C1 segment of cervical spinal cord (tissue), 14 donors: ENCODE results near the gene BAG5.

Source experiments
- DNase-seq, 14 donors: peaks; one replicate each; lab custom pipeline; 2025; lab: John Stamatoyannopoulos, UW

The BAG5 gene

DNA sequence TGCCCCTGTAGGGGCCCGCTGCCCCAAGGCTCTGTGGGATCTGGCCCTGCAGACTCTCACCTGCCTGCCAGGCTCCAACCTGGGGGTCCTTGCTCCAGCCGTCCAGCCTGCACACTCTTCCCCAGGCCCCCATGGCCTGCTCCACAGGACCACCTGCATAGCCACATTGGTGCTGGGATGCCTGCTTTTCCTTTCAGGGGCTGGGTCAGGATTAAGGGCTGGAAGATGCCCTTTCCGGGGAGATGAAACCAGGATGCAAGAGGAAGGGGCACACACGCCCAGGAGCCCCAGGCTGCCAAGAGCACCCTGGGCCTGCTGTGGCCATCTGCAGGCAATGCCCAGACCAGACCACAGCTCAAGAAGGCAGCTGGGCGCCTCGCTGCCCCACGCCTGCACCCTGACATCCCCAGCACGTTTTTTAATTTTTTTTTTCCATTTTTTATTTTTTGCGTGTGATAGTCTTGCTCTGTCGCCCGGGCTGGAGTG is 15.0 kb downstream of the BAG5 start:
- DNase-seq = no peak

DNA sequence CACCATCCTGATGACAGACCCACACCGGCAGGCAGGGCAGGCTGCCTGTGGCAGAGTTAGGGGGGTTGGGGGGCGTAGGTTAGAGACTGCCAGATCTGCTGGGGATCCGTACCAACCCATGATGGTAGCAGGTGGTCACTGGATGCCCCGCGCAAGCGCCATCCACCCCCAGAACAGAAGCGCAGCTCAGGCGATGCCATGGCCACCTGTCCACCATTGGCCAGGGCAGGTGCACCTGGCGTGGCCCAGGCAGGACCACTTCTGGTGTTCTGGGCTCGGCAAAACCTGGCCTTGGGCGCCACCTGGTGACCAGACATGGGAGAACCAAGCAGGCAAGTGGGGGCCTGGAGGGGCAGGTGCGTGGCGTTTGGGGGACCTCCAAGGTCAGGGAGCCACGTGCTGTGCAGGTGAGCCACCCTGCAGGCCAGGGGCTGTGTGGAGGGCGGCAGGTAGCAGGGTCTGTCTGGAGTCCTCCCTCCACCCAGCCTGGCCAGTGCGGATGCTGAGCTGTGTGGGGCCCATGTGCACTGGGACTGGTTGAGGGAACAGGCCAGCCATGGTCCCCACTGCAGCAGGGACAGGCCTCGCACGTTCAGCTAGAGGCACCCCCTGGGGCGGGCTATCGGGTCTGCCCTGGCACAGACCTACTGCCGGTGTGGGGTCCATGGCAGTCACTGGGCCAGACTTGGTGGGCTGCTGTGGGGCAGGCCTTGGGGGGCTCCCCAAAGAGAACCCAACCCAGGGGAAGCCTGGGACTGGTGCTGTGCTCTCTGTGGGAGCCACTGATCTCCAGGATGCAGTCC is 15.6 kb downstream of the BAG5 start:
- DNase-seq = peak in 12 of 14 donors; percentile 49 to 92 (median 70)

DNA sequence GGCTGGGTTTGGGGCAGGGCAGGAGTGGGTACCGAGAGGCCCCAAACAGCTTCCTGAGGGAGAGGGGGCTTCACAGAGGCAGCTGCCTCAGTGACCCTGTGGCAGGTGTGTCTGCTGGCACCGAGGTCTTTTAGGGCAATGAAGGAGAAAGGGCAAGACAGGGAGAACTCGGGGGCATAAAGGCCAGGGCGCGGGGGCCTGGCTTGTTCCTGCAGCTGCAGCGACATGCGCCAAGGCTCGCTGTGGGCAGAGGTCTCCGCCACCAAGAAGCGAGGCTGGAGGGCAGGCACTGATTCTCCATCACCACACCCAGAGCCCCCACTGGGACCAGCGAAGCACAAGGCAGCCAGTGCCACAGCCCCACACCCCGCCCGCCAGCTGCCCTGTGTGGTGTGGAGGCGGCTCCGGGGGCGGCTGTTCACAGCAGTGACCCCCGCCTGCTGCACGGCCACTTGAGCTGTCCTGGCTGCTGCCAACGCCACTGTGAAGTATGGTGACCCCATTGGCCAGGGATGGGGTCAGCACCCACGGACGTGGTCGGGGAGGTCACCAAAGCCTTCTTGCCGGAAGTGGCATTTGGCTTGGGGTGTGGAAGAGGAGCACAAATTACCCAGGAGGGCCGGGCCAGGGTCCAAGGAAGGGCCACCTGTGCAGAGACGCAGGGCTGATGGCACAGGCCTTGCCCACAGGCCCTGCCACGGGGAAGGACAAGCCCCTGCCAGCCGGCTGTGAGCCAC is 16.4 kb downstream of the BAG5 start:
- no peak for DNase-seq

DNA sequence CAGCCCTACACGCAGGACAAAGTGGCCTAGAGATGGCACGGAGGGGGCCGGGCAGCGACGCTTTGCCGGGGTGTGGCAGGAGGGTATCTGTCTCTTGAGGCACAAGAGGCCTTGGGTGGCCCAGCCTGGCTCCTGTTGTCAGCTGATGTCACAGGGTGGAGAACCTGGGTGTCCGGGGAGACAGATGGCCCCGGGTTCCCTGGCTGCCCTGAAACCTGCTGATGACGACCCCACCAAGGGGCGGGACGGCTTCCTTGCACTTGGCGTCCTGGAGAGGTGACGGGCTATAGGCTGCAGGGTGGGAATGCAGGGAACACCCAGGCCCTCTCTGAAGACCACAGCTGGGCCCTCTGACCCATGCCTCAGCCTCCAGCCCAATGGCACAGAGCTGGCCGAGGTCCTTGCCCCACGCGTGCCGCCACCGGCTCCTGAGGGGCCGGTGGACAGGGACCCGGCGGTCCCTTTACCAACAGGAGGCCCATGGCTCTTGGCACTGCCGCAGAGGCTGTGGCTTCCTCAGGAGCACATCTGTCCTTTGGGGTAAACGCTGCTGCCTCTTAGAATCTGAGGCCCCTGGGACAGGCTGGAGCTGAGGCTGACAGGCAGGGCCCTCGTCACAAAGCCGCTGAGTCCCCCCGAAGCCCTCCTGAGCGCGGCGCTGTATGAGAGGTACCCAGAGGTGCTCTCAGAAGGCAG is 17.1 kb downstream of the BAG5 start:
- no peak for DNase-seq

DNA sequence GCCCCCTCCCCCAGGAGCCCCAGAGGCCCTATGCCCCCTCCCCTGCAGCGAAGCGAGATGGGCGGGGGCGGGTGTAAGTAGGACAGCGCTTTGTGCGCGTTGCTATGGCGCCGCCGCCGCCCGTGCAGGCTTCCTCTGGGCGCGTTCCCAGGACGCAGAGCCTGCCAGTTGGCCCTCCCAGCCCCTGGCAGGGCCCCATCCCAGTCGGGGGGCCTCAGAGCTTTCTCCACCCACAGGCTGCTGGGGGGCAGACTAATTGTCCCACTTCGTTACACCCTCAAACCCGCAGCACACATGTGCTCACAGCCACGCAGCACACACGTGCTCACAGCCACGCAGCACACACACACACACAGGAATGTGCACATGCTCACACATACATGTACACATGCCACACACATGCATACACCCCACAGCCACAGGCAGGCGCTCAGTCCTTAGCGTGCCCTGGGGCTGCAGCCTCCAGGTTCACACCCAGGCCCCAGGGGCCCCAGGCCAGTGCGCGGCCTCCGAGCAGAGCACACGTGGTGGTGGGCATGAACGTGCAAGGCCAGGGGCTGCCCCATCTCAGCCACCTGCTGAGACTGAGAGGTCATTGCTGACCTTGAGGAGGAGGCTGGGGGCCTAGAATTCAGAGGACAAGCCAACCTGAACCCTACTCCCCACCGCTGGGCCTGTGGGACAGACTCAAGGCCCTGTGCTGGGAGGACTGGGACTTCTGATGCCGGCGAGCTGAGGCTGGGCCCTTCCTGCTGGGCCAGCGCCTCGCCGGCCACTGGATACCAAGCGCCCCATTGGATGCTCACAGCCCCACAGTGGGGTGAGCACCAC is 17.9 kb downstream of the BAG5 start:
- DNase-seq = peak in 10 of 14 donors; percentile 54 to 87 (median 80)

DNA sequence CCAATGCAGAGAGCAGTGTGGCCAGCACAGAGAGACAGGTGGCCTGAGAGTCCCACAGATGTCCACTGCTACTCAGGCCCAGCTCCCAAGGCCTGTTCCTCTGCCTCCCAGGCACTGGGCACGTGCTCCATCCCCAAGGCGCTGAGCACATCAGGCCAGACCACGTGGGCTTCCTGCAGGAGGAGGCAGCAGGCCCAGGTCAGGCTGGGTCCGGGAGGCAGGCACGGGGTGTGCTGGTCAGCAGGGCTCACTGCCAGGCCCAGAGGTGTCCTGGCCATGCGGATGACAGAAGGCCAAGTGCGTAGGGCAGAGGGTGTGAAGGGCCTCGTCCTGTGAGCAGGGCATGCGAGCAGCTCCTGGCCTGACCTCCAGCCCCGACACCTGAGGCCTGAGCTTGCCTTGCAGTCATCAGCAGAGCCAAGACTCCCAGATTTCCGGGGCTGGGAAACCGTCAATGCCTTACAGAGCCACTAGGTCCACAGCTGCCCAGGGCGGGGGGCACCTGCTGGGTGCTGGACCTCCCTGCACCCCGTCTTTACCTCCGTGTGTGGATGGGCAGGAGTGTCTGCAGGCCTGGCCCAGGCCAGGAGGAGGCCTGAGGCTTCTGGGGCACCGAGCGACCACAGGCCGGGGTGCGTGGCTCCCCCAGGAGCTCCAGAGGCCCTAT is 18.6 kb downstream of the BAG5 start:
- peak in 7 of 14 donors; percentile 58 to 79 (median 73) for DNase-seq

DNA sequence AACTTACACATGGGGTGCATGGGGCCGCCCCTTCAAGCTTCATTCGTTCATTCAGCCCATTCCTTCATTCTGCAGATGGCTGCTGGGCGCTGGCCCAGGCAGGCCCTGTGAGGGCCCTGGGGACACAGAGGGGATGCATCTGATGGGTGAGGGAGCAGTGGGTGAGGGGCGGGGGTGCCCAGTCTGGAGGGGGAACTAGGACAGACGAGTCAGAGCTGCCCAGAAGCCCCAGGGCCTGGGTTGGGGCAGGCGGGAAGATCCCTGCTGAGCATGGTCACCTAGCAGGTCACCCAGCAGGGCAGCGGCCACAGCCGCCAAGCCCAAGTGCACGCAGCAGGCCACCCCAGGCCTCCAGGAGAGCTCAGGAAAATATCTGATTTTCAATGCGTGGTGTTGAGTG is 19.3 kb downstream of the BAG5 start:
- DNase-seq = peak in 3 of 14 donors; percentile 76 to 95 (median 82)

DNA sequence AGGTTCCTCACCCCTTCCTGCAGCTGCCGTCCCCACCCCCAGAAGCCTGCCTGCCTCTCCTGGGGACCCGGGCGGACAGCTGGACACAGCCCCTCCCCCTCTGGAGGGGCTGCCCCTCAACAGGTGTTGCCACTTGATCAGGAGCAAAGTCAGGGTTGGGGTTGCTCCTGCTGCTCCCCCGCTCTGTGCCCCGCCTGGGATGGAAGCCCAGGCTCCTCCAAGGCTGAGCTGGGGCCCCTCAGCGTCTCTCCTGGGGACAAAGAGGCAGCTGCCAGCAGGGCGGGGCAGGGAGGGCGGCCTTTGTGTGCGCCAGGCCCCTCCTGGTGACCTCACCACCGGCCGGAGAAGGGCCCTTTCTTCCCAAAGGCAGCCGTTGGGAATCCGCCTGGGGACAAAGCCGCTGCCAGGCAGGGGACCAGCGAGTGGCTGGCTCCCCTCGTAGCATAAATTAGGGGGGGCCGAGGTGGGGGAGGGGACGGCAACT is 19.8 kb downstream of the BAG5 start:
- DNase-seq = peak in 13 of 14 donors; percentile 66 to 97 (median 84)

DNA sequence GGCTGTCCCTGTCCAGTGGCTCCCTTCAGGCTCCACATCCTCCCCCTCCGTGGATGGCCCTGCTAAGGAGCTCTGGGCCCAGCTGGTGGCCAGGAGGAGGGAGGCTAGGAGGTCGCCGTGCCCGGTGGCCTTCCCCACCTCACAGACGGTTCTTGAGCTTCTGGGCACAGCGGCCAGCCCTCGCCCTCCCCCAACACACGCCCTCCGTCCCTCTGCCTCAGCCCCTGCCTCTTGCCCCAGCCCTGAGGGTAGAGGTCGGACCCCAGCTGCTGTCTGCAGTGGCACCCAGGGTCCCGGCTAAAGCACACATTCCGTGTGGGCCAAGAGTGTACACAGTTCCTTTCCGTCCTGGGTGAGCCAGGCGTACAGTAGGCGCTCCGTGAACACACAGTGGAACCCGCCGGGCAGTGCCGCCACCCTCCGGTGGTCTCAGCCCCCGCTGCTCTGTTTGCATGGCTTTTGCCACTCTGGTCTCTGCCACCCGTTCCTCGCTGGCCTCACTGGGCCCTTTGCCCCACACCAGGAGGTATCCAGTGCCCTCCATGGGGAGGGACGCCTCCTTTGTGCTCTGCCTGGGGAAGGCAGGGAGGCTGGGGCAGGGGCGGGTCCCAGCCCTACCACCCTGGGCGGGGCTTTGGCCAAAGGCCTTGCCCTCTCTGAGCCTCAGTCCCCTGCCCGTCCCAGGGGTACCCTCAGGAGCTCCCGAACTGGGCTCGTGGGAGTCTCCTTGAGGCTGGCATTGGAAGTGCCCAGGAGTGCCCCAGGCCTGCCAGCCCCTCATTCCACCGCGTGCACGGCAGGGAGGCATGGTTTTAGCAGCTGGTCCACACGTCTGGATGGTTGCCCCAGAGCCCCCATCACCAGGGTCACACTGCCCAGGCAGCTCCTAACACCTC is 20.5 kb downstream of the BAG5 start:
- peak in 5 of 14 donors; percentile 50 to 82 (median 66) for DNase-seq

DNA sequence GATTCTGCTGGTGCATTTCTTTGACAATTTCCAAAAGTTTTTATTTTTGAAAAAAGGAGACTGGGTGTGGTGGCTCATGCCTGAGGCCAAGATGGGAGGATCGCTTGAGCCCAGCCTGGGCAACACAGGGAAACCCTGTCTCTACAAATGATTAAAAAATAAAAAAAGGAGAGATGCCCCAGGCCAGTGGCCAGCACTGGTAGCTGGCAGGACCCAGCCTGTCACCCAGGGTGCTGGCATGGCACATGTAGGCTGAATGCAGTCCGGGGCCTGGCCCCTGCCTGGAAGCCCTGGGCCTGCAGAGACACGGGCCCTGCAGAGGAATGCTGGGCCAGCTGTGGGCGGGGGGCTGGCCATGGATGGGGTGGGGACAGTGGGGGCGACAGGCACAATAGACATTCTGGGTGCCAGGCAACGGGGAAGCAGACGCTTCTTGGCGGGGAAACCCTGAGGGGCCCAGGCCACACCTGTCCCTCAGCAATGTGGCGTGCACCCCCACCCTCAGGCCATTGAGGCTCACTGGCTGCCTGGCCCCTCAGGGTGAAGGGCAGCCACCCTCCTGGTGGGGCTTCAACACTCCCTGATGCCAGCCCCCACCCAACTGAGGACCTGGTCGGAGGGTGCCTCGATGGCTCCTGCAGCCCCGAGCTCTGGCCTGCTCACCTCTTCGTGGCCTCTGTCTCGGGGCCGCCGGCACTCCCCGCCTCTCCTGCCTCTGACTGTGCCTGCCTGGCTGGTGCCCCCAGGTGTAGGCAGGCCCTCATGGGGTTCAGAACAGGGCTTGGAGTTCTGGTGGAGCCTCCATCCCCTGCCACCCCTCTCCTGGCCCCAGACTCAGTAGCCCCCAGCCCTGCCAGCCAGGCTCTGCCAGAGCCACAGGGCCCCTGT is 21.4 kb downstream of the BAG5 start:
- peak in 3 of 14 donors; percentile 40 to 54 (median 53) for DNase-seq

DNA sequence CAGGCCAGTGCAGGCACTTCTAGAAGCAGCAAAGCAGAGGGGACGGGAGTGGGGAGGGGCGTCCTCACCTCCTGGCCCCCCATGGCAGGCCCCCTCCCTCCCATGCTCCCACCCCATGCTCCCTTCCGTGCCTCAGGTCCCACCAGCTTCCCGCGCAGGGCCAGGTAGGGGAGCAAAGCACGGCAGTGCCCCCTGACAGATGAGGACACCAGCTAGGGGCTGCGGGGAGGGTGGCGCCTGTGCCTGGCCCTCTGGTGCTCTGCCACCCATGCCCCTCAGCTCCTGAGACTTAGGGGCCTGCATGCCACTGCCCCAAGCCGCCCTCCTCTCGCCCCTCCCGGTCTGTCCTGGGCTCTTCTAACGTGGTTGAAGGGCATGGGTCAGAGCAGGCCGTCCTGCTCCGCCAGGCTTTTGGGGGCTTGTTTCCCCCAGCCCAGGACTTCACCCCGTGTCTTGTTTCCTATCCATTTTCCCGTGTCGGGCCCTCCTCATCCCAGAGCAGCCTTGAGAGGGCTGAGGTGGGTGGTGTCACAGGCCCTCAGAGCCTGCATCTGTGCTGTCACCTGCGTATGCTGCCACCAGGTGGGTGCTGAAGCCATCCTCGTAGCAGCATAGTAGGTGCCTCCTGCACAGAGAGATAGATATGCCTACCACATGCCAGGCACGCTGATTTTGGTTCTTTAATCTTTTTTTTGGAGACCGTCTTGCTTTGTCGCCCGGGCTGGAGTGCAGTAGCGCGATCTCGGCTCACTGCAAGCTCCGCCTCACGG is 23.2 kb downstream of the BAG5 start:
- no peak for DNase-seq

DNA sequence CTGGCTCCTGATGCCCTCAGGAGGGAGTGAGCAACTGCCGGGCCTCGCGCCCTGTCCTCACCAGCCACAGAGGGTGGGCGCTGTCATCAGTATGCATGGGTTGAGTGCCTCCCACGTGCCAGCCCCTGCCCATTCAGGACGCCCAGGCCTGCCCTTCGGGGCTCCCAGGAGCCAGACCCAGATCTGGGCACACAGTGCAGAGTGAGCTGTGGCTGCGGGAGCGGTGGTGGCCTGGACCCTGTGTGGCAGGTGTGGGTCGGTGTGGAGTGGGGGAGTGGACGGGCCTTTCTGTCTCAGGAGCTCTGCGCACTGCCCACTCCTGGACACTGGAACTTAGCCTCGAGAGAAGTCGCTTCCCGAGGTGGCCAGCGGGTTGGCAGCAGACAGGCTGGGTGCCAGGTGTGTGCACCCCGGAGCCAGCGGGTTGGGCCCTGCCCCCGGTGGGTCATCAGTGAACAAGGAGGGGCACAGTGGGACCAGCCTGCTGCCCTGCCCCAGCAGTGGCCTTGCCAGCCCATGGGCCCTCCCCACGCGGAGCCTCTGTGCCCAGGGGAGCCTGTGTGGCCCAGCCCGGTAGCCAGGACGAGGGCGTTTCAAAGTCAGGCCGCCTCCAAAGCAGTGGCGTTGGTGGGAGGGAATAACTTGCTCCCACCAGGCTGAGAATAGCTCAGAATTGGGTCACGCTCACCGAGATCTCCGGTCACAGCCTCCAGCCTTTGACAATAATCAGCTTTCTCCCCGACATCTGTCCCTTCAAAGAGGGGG is 24.0 kb downstream of the BAG5 start:
- peak in 4 of 14 donors; percentile 43 to 69 (median 48) for DNase-seq

DNA sequence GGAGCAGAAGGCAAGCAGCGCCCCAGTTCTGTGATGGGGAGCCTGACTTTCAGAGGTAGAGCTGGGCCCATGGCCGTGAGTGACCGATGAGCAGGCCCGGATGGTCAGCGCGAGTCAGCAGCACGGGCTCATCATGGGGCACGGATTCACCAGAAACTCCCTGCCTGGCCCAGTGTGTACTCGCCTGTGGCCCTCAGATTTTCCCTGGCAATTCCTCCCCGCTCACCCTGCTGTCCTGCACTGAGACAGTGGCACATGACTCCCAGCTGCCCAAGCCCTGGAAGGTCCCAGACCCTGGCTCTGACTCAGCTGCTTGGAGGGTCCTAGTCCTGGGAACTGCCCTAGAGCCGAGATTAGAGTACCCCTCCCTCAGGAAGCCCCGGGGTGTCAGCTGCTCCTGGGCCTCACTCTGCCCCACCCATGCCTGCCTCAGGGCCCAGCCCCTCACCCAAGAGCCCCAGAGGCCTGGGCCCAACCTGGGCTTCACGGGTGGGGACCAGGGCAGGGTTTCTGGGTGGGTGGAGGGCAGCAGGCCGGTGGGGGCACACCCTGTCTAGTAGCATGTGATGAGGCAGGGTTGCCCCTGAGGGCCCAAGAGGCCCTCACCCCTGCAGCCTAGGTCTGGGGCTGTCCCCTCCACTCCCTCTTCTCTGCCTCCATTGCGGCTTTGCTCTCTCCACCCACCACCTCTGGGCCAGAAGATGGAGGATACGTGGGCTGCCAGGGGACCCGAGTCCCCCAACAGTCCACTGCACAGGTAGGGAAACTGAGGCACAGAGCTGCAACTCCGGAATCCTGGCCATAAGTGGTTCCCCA is 25.1 kb downstream of the BAG5 start:
- no peak for DNase-seq

DNA sequence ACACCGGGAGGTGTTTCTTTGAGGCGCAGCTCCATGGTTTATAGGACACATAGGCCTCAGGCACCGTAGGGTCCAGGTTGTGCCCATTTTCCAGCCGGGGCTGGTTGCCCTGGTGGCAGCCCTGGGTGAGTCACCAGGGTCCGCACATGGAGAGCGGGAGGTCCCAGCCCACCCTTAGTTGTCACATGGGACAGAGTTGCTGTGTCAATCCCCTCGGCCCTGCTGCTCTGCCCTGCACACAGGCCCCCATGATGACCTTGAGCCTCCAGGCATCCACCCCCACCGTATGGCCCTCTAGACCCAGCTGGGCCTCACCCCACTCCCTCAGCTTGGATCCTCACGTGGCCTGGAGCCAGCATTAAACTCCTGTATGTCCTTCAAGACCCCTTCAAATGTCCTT is 25.8 kb downstream of the BAG5 start:
- DNase-seq = no peak

DNA sequence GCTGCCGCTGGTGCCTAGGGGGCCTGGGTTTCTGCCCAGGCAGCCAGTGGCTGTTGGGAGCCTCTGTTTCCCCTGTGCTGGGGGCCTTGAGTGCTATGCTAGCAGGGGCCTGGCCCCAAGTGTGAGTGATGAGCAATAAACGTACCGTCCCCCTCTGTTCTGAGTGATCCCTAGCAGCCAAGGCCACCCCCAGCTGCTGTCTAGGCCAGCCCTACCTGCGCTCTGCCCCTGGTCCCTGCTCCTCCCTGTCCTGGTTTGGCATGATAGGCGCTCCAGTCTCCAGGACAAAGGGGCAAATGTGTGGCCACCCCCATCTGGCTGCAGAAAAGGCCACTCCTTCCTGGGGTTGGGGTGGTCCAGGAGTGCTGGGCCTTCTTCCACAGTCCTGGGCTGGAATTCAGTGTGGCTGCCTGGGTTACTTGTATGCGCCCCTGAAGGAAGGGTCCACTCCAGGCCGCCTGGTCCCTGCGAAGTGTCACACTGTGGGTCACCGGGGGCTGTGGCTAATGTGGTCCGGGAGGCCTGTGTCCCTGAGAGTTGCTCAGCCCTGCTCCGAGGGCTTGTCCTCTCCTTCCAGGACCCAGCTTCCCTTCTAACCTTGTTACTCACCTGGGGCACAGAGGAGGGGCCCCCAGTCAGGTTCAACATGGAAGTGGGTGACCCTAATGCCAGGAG is 26.4 kb downstream of the BAG5 start:
- no peak for DNase-seq
